GM13977 (cell line): Measurements from ENCODE around the gene ZSCAN21.

ENCODE experiments used
- DNase-seq: peaks from one replicate; pipeline ENCODE4 v3.0.0; 2012; ENCODE audit warnings: low spot score
- in situ Hi-C: fragments of 300-500 bp; cut with MboI; formaldehyde crosslinking; loops from one replicate; pipeline ENCODE4 v1.12.0; 2022; ENCODE audit warnings: low sequenced_read_pairs, low pct_unique_long_range_greater_than_20kb, mixed read lengths, inconsistent platforms; ENCODE audit not compliant: unreplicated experiment
- TF ChIP-seq, protein P1 (sequence below): IDR thresholded peaks from 2 replicates; pipeline ENCODE4 v1.5.1; 2012; ENCODE audit warnings: mild to moderate bottlenecking, control low read depth; ENCODE audit not compliant: insufficient read depth; ENCODE audit errors: extremely low read depth, missing control alignments

The ZSCAN21 gene

GRCh38 chr7:100107890-100108289, 58.3 kb downstream of the ZSCAN21 start:
- TF ChIP-seq, protein P1, sequence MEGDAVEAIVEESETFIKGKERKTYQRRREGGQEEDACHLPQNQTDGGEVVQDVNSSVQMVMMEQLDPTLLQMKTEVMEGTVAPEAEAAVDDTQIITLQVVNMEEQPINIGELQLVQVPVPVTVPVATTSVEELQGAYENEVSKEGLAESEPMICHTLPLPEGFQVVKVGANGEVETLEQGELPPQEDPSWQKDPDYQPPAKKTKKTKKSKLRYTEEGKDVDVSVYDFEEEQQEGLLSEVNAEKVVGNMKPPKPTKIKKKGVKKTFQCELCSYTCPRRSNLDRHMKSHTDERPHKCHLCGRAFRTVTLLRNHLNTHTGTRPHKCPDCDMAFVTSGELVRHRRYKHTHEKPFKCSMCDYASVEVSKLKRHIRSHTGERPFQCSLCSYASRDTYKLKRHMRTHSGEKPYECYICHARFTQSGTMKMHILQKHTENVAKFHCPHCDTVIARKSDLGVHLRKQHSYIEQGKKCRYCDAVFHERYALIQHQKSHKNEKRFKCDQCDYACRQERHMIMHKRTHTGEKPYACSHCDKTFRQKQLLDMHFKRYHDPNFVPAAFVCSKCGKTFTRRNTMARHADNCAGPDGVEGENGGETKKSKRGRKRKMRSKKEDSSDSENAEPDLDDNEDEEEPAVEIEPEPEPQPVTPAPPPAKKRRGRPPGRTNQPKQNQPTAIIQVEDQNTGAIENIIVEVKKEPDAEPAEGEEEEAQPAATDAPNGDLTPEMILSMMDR, result no peak
- no peak for DNase-seq
- in situ Hi-C loops, result no loop called here

GRCh38 chr7:100109521-100110163, 60.1 kb downstream of the ZSCAN21 start:
- DNase-seq, result no peak
- in situ Hi-C loops, result no loop called here
- TF ChIP-seq, protein P1, result no peak

DNA sequence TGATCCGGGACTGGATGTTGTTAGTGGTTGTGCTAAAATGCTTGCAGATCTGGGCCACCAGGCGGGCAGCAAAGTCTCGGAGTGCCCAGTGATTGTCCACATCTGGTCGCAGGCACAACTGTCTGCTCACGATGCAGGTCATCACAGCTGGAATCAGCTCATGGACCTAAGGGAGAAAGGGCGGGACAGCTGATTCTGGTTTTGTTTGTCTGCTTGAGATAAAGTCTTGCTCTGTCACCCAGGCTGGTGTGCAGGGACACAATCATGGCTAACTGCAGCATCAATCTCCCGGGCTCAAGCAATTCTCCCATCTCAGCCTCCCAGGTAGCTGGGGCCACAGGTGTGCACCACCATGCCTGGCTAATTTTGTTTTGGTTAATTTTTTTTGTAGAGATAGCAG, 61.6 kb downstream of the ZSCAN21 start:
- in situ Hi-C loops, result no loop called here
- TF ChIP-seq, protein P1, result no peak
- no peak for DNase-seq

- no peak for DNase-seq
- in situ Hi-C loops, result no loop called here
- TF ChIP-seq, protein P1, result no peak
Observed at GRCh38 chr7:100111914-100112313, 62.3 kb downstream of the ZSCAN21 start.
